Central memory CD4-positive, alpha-beta T cell (primary cell): ENCODE data around the gene HAGH.

Source experiments
- DNase-seq: peaks from one replicate; pipeline ENCODE4 v3.0.0; 2022

The HAGH gene

GRCh38 chr16:1772908-1773702 is 53.5 kb downstream of the HAGH start, which contains the start of gene MRPS34:
MRPS34 (minus strand) TSS chr16:1773134; CDS start chr16:1773119, 15 bp downstream.
- DNase-seq = peak; percentile 69

- peak; percentile 41 for DNase-seq
Measured at GRCh38 chr16:1772362-1772907, 54.2 kb downstream of the HAGH start, which contains the start of gene EME2. EME2 (plus strand) TSS chr16:1772810; CDS start chr16:1773228, 418 bp downstream.

GRCh38 chr16:1771864-1772361 is 54.7 kb downstream of the HAGH start:
- DNase-seq = no peak

- DNase-seq = peak; percentile 63
Measured at GRCh38 chr16:1771188-1771863, 55.3 kb downstream of the HAGH start, which contains the start of gene NME3. NME3 (minus strand) TSS chr16:1771543; CDS start chr16:1771534, 9 bp downstream.

- DNase-seq = peak; percentile 40
Measured at GRCh38 chr16:1770328-1771187, 56.1 kb downstream of the HAGH start.

GRCh38 chr16:1769402-1770300 is 57.0 kb downstream of the HAGH start:
- no peak for DNase-seq

DNA sequence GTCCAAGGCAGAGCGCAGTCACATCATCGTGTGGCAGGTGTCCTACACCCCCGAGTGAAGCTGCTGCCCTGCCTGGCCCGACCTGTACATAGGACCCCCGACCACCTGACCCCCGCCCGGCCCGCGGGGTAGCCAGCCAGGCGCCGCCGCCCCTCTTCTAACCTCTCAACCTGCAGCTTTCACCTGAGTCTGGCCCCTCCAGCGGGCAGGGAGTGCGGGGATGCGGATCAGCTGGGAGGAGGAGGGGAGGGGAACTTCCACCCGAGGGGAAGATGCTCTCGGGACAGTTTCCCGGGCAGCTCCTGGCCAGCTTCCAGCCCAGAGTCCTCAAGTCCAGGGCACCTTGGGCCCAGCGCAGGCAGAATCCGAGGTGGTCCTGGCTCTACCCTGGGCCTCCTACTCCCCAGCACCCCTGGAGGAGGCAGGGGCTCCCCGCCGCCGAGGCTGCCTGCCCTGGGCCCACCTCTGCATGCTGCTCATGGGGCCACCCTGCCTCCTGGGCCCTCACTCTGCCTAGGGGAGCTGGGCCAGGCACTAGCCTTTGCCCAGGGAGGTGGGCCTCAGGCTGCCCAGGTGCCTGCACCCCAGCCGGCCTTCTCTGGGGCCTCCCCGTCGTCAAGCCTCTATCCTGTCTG is 57.7 kb downstream of the HAGH start:
- no peak for DNase-seq

- no peak for DNase-seq
Measured at GRCh38 chr16:1768061-1768766, 58.4 kb downstream of the HAGH start.

- no peak for DNase-seq
Measured at GRCh38 chr16:1767116-1767994, 59.3 kb downstream of the HAGH start.

DNA sequence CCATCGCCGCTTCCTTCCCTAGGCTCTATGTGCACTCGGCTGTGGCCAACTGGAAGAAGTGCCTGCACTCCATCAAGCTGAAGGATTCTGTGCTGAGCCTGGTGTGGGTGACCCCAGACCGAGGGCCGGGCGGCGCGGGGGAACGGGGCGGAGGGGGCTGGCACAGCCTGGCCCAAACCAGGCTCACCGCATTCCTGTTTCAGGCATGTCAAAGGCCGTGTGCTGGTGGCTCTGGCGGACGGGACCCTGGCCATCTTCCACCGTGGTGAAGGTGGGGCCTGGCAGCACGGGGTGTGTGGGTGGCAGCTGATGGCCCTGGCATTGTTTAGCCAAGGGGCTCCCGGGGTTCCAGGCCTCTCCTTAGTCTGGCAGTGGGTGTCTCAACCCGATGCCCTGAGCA is 59.9 kb downstream of the HAGH start:
- no peak for DNase-seq

DNA sequence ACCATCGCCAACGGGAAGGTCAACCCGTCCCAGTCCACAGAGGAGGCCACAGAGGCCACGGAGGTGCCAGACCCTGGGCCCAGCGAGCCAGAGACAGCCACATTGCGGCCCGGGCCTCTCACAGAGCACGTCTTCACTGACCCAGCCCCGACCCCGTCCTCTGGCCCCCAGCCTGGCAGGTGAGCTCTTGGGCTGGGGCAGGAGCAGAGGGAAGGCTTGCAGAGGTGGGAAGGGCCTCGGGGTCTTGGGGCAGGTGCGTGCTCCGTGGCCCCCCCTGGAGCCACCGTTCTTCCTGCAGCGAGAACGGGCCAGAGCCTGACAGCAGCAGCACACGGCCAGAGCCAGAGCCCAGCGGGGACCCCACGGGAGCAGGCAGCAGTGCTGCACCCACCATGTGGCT is 60.4 kb downstream of the HAGH start:
- DNase-seq = no peak

DNA sequence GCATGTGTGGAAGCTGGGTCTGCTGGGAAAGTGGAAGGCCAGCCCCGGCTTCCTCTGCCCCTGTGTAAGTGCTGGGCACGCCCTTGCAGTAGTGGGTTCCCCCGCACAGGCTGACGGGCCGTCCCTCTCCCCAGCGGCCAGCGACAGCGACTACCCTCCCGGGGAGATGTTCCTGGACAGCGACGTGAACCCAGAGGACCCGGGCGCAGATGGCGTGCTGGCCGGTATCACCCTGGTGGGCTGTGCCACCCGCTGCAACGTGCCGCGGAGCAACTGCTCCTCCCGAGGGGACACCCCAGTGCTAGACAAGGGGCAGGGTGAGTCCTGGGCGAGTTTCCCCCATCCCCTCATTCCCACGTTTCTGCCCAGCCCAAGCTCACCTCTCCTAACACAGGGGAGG is 60.8 kb downstream of the HAGH start:
- no peak for DNase-seq

DNA sequence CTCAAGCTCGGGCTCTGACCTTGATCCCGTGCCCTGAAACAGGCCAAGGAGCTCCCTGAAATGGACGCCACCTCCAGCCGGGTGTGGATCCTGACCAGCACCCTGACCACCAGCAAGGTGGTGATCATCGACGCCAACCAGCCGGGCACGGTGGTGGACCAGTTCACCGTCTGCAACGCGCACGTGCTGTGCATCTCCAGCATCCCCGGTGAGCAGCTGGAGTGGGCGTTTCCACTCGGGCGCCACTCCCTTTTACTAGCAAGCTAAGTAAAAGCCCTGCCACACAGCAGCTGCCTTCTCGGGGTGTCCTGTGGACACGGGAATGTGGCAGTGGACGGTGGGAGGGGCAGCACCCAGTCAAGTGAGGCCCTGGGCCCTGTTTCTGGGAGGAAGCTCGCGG is 61.7 kb downstream of the HAGH start:
- no peak for DNase-seq

DNA sequence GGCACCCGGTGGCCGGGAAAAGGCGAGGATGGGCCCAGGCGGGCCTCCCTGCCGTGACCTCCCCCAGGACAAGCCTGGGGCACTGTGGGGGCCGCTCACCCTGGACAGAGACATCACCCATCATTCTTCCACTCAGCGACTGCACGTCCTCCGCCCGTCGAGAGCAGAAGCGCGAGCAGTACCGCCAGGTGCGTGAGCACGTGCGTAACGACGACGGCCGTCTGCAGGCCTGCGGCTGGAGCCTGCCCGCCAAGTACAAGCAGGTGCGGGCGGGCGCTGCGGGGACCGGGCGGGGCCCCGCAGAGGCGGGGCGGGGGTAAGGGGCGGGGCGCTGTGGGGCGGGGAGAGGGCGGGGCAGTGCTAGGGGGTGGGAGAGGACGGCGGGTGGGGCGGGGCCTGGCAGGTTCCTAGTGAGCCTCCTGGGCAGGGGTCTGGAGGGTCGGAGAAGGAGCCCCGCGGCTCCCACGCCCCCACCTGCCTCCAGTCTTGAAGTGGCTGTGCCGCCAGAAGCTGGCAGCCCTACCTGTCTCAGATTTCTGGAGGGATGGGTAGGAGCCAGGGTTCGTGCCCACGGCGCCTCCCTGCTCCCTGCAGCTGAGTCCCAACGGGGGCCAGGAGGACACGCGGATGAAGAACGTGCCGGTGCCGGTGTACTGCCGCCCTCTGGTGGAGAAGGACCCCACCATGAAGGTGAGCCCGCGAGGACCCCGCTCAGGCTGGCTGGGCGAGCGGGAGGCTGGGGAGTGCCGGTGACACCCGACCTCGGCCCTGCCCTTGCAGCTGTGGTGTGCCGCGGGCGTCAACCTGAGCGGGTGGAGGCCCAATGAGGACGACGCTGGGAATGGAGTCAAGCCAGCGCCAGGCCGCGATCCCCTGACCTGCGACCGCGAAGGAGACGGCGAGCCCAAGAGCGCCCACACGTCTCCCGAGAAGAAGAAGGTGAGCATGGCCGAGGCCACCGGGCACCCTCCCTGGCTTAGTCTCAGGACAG is 62.8 kb downstream of the HAGH start:
- no peak for DNase-seq

GRCh38 chr16:1762879-1763520 is 63.6 kb downstream of the HAGH start:
- DNase-seq = no peak

DNA sequence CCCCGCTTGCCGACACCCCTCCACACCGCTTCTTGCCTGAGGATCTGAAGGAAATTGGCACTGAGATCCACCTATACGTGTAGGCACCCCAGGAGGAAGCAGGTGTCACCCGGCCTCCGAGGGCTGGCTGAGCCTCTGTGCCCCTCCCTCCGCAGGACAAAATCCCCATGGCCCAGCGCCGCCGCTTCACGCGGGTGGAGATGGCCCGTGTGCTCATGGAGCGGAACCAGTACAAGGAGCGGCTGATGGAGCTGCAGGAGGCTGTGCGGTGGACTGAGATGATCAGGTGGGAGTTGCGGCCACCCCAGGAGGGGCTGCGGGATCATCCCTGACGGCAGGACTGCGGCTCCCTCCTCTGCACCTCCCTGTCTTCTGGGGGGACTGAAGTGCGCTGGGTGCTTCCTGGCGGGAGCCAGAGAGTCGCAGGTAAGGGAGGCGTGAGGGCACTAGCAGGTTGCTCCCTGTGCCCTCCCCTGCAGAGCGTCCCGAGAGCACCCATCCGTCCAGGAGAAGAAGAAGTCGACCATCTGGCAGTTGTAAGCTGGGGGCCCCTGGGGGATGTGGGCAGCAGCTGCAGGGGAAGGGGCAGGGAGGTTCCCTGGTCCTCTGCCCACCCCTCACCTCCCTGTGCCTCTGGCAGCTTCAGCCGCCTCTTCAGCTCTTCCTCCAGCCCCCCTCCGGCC is 64.3 kb downstream of the HAGH start:
- DNase-seq = no peak

DNA sequence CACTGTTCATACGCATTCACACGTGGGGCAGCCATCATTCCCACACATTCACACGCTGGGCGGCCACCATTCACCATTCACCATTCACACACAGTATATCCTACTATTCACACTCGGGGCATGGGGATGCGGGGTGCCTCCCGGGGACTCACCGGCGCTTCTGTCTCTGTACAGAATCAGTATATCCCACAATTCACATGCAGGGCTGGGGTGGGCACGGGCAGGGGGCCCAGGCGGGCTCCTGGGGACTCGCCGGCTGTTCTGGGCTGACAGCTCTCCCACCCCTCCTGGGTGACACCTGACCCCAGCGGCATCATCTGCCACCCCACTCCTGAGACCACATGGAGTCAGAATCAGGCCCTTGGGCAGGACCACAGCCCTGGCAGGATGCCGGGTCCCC is 64.9 kb downstream of the HAGH start:
- no peak for DNase-seq
